GM18520 (cell line): Measurements from ENCODE around the gene CES3.
"Not testable (repeated sequence)": the region's sequence is repeated elsewhere in the genome, so short reads cannot be mapped to it uniquely, and the experiment has no call there.

Experiments
- ATAC-seq: cut with Tn5 transposase; IDR thresholded peaks from one replicate; pipeline ENCODE4 v1.9.1; 2021; ENCODE audit not compliant: unreplicated experiment

Gene CES3

DNA sequence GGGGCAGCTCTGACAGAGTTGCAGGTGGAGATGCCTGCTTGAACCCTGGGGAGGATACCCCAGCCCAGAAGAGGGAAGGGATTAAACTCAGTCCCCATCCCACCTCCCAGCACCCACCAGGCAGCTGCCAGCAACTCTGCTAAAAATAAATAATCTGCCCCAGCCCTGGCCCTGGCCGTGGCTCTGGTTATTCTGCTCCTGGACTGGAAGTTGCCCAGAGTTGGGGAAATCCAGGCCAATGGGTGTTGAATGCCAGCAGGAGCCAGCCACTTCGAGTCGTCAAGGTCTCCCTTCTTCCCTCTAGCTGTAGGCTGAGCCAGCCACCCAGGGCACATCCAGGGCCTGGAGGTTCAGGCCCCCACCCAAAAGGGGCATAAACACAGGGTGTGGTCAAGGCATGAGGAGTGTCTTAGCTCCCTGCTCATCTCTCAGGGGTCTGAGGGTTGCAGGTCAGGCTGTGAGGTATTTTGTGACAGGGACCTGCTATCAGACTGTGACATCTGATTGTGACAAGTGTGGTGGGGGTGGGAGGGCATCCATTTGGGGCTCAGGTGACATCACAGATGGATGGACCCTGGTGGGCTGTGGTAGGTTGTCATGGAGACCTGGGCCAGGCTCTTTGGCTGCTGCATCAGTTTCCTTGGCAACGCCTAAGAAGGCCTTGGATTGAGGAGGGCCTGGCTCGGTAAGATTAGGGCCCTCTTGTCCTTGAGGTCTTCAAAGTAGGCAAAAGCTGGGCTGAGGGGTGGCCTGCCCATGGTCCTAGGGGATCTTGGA is 34.7 kb upstream of the CES3 start:
- no peak for ATAC-seq

DNA sequence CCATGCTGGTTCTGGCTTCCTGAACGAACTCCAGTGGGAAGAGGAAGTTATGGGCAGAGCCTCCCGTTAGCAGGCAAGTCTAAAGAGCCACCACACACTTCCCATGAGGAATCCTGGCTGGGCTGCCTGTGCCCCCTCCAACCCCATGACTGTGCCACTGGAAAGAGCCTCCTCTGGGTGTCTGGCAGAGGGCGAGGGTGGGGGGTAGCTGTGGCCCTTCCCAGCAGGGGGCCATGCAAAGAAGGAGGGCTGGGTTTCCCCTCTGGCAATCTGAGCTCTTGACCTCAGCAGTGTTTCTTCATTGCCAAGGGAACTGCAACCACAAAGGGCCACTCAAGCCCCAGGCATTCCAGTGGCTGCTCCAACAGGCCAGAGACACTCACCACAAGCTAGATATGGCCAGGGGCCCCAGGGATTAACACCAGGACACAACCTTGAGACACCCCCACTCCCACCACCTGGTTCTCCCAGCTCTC is 34.1 kb upstream of the CES3 start:
- no peak for ATAC-seq

DNA sequence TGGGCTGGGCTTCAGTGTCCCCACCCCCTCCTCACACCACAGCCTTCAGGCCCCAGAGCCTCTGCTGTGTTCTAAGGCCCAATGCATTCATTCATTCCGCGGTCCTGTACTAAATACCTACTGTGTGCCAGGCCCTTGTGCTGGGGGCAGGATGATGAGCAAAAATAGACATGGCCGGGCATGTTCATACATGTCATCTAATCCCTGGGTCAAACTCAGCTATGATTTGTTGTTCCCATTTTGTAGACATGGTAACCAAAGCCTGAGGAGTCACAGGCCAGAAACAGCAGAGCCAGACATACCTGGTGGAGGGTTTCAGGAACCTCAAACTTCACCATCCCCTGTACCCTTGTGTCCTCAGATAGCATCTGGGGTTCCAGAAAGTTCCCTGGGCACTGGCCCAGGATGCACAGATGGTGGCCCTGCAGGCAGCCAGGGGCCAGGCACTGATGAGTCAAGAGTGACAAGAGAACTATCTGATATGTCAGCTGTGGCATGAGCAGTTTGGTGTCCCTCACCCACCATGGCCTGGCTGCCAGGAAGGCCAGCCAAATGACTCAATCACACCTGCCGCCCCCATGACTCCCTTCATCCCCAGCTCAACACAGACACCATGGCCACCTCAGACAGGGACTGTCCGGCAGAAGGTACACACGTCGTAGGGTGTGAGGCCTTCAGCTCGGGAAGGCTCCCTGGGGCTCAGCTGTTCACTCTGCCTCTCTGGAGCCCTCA is 33.0 kb upstream of the CES3 start:
- ATAC-seq = no peak

DNA sequence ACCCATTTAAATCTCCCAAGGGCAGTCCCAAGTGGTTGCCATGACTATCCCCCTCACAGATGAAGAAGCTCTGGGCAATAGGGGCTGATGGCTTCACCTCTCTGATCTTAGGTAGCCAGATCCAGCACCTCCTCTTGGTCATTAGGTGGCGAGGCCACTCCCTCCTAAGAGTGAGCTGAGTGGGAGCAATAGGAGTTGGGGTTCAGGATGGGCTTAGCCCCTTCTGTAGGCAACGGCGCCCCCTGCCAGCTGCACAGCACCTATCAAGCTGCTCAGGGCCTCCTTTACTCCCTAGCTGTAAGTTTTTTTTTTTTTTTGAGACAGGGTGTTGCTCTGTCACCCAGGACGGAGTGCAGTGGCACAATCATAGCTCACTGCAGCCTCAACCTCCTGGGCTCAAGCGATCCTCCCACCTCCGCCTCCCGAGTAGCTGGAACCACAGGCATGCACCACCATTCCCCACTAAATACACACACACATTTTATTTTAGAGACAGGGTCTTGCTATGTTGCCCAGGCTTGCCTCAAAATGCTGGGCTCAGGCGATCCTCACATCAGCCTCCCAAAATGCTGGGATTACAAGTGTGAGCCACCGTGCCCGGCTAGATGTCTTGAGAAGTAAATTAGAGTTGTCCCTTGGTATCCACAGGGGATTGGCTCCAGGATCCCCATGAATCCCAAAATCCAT is 32.2 kb upstream of the CES3 start:
- ATAC-seq = no peak

DNA sequence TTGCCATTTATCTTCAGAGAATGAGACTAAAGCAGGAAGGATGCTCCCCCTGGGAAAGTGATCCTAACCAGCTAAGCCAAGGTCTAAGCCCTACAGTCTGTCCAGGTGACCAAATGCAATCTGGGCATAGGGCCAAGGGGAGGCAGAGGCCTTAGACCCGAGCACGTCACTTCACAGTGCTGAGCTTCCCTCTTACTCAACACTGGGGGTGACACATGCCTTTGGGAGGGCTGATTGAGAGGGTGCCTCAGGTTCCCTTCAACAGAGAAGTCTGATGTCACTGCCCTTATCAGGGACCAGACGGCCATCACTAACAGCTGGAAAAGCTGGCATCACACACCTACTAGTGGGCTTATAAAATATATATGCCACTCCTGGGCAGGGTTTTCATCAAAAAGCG is 30.9 kb upstream of the CES3 start:
- no peak for ATAC-seq

DNA sequence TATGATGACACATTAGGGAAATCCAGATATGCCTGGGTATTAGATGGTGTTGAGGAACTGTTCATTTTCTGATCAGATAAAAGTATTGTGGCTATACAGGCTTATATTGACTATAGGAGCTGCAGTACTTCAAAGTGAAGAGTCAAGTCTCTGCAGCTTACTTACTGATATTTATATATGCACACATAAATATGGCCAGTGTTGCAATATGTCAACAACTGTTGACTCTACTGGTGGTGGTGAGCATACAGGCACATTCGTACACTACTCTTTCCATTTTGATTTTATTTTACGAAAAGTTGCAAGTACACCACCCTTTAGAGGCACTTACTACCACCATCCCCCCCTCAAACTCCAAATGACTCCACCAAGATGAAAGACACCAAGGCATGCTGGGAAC is 29.4 kb upstream of the CES3 start:
- no peak for ATAC-seq

DNA sequence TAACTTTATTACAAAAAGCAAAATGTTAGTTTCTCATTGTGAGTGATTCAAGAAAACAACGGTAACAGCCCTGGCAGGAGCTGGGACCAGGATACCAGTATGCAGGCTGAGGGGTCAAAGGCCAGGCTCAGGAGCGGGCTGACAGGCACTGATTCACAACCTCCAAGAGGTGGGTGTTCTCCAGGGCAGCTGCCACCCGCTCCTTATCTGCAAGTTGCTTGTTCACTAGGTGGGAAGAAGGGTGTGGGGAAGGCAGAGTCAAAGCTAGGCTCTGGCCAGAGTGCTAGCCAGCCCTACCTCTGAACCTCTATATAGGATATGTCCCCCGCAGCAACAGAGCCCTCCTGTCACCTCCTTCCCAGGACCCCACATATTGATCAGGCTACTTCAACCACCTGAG is 29.0 kb upstream of the CES3 start:
- no peak for ATAC-seq

DNA sequence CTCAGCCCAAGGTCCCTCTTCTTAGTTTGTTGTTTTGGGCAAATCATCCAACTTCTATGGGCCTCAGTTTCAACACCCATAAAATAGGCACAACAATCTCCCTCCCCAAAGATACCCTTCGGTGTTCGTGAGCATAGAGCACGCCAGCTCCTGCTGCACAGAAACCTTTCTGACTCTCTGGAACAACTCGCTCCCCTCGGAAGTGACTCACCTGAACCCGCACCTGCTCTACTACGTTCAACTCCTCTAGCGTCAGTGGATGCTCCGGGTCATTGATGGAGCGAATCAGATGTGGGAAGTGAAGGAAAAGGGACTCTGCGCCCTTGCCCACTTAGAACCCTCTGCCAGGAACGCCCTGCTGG is 27.3 kb upstream of the CES3 start:
- ATAC-seq = peak; percentile 10

DNA sequence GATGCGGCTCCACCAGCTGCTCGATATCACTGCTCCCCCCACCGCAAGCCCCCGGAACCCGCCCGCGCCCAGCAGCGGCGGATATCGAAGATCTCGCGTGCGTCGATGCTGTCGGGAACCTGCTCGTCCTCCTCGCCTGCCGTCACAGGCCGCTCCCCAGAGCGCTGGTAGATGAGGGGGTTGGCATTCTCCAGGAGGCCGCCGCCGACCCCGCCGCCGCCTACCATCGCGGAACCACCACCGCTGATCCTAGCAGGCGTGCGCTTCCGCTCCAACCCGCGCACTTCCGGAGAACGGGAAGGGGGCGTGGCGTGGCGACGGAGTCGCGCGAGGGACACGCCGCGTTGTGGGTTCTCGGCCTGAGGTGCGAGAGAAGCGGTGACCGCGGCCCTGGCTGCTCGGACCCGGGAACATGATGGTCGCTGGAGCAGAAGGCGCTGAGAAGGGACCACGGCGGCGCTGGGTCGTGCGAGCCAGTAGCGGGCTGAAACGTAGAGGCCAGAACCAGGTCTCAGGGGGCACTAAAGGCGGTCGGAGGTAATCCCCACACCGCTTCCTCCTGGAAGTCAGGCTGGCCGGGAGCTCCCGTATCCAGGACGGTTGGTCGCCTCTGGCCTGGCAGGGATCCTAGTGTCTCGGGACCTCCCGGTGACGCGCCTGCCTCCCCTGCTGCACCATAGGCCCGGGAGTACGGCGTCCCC is 26.8 kb upstream of the CES3 start, which contains the start of gene CIAO2B:
Gene CIAO2B, minus strand, starts transcription at position 265 of the 701 bp plus-strand sequence. Its CDS starts 38 bp downstream, at position 227.
- peak; percentile 57 for ATAC-seq

DNA sequence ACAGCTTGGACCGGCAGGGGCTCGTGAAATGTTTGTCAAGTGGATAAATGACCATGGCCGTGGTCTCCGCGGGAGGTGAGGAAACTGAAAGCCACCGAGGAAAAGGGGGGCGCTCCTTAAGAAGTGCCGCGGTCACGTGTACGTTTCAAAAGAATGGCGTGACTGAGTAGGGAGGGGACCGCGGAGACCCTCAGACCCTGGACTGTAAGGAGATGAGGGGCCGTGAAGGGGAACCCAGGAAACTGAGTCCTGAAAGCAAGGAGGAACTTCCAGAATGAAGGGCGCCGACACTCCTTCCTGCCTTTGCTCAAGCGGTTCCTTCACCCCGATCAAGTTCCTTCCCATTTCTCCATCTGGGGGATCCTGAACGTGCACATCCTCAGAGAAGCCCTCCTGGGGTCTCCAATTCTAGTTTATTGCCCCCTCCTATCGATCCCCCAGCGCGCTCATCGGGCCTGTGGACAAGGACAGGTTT is 26.2 kb upstream of the CES3 start:
- not testable (repeated sequence) for ATAC-seq

DNA sequence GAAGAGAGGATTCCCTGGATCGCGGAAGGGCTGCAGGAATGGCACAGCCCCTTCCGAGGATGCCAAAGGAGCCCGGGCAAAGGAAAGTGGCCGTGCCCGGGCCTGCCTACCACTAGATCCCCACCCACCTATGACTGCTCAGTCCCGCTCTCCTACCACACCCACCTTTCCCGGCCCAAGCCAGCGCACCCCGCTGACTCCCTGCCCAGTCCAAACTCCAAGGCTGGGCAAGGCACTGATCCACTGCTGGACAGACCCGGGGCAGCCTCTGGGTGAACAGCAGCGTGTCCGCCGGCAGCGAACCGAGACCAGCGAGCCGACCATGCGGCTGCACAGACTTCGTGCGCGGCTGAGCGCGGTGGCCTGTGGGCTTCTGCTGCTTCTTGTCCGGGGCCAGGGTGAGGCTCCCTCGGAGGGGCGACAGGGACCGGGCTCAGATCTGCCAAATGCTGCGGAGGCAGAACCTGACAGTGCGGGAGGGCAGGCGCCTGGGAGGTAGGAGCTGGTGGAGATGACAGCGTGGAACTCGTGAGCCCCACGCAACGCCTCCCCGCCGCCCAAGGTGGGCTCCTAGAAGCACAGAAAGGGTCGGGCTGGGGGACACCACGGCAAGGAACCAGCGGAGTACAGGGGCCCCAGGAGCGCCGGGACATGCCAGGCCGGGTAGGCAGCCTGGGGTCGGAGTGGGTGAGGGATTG is 25.6 kb upstream of the CES3 start, which contains the start of gene CES2:
Gene CES2, plus strand, starts transcription at position 203 of the 698 bp plus-strand sequence. Its CDS starts 120 bp downstream, at position 323.
- no peak for ATAC-seq

DNA sequence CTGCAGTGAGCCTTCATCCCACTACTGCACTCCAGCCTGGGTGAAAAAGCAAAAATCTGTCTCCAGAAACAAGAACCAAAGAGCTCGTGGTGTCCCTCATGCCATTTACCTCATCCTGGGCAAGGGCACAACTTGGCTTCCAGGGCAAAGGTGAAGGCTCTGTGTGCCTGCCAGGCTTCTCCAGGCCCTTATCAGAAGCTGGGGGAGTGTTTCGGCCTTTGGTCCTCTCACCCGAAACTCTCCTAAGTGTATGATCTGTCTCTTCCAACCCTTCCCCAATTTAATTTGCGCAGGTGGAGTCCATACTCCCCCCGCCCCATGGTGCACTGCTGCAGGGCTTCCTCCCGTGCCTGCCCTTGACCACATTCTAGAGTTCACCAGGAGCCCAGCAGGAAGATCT is 24.6 kb upstream of the CES3 start:
- no peak for ATAC-seq

DNA sequence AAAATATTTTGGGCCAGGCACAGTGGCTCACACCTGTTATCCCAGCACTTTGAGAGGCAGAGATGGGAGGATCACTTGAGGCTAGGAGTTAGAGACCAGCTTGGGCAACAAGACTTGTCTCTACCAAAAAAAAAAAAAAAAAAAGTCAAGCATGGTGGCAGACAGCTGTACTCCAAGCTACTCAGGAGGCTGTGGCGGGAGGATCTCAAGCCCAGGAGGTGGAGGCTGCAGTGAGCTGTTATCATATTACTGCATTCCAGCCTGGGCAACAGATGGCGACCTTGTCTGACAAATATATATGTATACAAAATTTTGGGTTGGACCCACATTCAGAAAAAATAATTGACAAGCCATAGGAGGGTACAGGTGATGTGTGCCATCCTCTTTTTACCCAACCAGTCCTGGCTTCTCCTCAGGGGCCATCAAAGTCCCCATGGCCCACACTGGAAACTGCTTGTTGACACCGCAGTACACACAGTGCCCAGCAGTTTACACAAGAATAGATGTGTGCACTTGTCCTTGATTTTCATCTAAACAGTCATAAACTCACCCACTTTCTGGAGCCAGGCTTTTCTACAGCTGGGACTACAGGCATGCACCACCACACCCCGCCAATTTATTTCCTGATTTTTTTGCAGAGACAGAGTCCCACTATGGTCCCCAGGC is 24.0 kb upstream of the CES3 start:
- no peak for ATAC-seq

DNA sequence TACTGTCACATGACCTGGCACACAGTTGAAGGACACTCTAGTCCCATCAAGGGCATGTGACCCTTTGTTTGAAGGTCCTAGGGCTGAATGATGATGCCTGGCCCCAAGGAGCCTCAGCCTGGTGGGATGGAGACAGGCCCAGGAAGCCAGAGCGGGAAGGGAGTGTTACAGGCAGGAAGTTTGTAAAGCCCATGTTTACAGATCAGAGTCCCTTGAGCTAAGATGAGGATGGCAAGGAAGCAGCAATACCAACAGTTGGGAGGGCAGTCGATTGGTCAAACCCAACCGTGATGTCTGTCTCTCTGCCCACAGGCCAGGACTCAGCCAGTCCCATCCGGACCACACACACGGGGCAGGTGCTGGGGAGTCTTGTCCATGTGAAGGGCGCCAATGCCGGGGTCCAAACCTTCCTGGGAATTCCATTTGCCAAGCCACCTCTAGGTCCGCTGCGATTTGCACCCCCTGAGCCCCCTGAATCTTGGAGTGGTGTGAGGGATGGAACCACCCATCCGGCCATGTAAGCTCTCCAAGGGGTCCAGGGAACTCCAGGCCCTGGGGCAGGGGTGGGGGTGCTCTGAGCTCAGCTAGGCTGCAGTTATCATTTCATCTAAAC is 23.2 kb upstream of the CES3 start:
- no peak for ATAC-seq

DNA sequence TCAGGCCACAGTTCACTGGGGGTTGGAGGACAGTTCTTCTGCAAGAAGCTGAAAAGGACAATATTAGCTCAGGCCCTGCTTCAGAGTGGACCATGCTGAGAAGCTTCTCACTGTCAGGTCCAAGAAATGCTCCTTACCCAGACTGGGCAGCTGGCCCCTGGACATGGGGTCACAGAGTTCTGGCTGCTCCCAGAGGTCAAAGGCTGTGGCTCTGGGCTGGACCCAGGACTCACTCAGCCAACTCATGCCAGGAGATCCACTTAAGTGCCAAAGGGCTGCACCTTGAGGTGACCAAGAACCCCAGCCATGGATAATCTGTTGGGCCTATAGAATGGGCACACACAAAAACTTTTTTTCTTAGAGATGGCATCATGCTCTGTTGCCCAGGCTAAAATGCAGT is 21.7 kb upstream of the CES3 start:
- ATAC-seq = no peak

DNA sequence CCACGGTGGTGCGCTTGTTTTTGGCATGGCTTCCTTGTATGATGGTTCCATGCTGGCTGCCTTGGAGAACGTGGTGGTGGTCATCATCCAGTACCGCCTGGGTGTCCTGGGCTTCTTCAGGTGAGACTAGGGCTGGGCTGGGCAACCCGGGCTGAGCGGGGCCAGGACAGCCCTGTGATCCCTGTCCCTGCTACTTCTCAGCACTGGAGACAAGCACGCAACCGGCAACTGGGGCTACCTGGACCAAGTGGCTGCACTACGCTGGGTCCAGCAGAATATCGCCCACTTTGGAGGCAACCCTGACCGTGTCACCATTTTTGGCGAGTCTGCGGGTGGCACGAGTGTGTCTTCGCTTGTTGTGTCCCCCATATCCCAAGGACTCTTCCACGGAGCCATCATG is 20.8 kb upstream of the CES3 start:
- ATAC-seq = no peak

DNA sequence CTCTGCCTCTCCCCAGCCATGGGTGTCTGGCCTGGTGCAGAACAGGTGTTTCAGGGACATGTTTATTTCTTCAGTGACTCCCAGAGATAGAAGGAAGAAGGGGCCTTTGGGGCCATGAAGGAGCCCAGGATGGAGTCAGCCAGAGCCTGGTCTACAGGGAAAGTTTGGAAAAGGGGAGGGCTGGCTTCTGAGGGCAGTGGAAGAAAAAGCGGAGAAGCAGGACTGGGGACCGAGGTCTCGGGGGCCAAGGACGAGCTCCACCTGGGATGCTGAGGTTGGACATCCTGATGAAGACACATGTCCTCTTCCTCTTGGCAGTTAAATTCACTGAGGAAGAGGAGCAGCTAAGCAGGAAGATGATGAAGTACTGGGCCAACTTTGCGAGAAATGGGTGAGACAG is 18.1 kb upstream of the CES3 start:
- no peak for ATAC-seq

DNA sequence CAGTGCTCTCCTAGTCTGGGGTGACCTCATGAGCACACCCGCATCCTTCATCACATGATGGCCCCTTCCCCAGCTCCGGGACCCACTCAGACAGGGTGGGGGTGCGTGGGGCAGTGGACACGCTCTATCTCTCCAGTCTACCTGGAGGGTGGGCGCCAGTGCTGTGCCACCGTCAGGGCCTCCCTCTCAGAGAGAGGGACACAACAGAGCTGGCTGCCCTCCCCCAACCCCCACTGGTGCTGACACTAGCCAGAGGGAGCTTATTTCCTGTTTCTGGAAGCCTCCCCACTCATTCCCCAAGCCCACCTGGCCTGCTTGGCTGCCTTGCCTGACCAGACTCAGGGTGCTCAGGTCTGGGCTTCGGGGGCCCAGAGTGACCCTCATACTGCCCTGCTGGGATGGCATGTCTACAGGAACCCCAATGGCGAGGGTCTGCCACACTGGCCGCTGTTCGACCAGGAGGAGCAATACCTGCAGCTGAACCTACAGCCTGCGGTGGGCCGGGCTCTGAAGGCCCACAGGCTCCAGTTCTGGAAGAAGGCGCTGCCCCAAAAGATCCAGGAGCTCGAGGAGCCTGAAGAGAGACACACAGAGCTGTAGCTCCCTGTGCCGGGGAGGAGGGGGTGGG is 17.5 kb upstream of the CES3 start:
- ATAC-seq = no peak

DNA sequence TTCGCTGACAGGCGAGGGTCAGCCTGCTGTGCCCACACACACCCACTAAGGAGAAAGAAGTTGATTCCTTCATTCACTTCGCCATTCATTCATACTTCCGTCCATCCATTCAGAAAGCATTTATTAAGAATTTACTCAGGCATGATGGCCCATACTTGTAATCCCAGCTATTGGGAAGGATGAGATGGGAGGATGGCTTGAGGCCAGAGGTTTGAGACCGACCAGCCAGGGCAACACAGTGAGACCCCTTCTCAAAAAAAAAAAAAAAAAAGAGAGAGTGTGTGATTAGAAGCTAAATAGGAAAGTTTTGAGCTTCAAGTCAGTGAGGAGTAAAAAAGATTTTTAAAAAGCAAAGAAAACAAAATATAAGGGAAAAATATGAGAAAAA is 17.0 kb upstream of the CES3 start:
- ATAC-seq = no peak
